BJ (cell line): ENCODE measurements around the gene ASS1. TPM values are rescaled to one million over a fixed set of nuclear protein-coding genes. Genes with fewer than 3 reads are reported as not detected.

Experiments used
- CTCF ChIA-PET: fragments of 350-600 bp; formaldehyde crosslinking; extraction: SDS; loops from one replicate; lab custom pipeline; 2021; ENCODE audit warnings: antibody characterized with exemption, inconsistent platforms; lab: Yijun Ruan, JAX
- POLR2A ChIA-PET: fragments of 300-600 bp; sonication (Branson Sonifier 250); formaldehyde crosslinking; extraction: SDS; loops from one replicate; lab custom pipeline; 2021; ENCODE audit warnings: antibody characterized with exemption; lab: Charles Lee
- DNase-seq: peaks from one replicate; pipeline ENCODE4 v3.0.0-alpha.2; 2011; ENCODE audit warnings: low read depth
- H3K27me3 ChIP-seq: 2 replicates; pipeline ENCODE4 v1.6.0; 2011; ENCODE audit warnings: low read length; ENCODE audit not compliant: control insufficient read depth, insufficient read depth
- H3K36me3 ChIP-seq: 2 replicates; pipeline ENCODE4 v1.5.1; 2011; ENCODE audit warnings: low read length; ENCODE audit not compliant: control insufficient read depth, insufficient read depth
- H3K4me3 ChIP-seq: 2 replicates; pipeline ENCODE4 v1.5.1; 2011; ENCODE audit warnings: low read depth, mild to moderate bottlenecking, control low read depth, low read length
- CTCF ChIP-seq: IDR thresholded peaks from 2 replicates; pipeline ENCODE4 v1.5.1; 2011; ENCODE audit warnings: low read depth, mild to moderate bottlenecking, control low read depth, inconsistent platforms, low read length, moderate library complexity; ENCODE audit not compliant: insufficient read depth
- polyA plus RNA-seq: library from polyadenylated mRNA; depleted of rRNA; stranded (reverse); fragments of >200 nt; gene quantifications from 2 replicates; pipeline ENCODE4 v1.2.3, GENCODE V29; 2011

Gene ASS1
- polyA plus RNA-seq, 1 experiment, result 1,223 TPM

GRCh38 chr9:130472184-130472705, 27.5 kb downstream of the ASS1 start:
- Histone ChIP-seq H3K4me3 (no peak overlapping the region), H3K27me3 (no peaks in the 10 kb centered on the region), H3K36me3 (peaks cover 38% of the 10 kb centered on the region)
- POLR2A ChIA-PET, result no interaction called here
- DNase-seq, result no peak
- TF ChIP-seq CTCF, result no peak
- CTCF ChIA-PET, result interaction anchor here (0.7 to 19.6 kb wide), 3 partner anchors 12 to 212 kb away, joined by 3 to 184 read pairs (median 11); no protein-coding TSS in a partner anchor

GRCh38 chr9:130473009-130473408, 28.2 kb downstream of the ASS1 start:
- ChIA-PET POLR2A (no interaction called here), CTCF (interaction anchor here (2.8 to 19.6 kb wide), 2 partner anchors 12 to 211 kb away, joined by 11 to 184 read pairs; no protein-coding TSS in a partner anchor)
- no peak for DNase-seq
- Histone ChIP-seq H3K27me3 (no peaks in the 10 kb centered on the region), H3K36me3 (peaks cover 44% of the 10 kb centered on the region), H3K4me3 (no peak overlapping the region)
- no peak for TF ChIP-seq CTCF

- Histone ChIP-seq H3K4me3 (no peak overlapping the region), H3K36me3 (peaks cover 42% of the 10 kb centered on the region), H3K27me3 (no peaks in the 10 kb centered on the region)
- TF ChIP-seq CTCF, result no peak
- CTCF ChIA-PET, result interaction anchor here (2.8 to 19.6 kb wide), 2 partner anchors 13 to 211 kb away, joined by 11 to 184 read pairs; no protein-coding TSS in a partner anchor
- no peak for DNase-seq
- POLR2A ChIA-PET, result no interaction called here
These were observed 28.8 kb downstream of the ASS1 start for GRCh38 chr9:130473566-130473965.

GRCh38 chr9:130474106-130474505, 29.3 kb downstream of the ASS1 start:
- ChIA-PET POLR2A (no interaction called here), CTCF (interaction anchor here (1.5 to 19.6 kb wide), 2 partner anchors 14 to 210 kb away, joined by 7 to 184 read pairs; no protein-coding TSS in a partner anchor)
- H3K4me3 ChIP-seq, result no peak overlapping the region
- no peak for DNase-seq
- H3K36me3 ChIP-seq, result peaks cover 39% of the 10 kb centered on the region
- TF ChIP-seq CTCF, result no peak
- no peaks in the 10 kb centered on the region for H3K27me3 ChIP-seq

GRCh38 chr9:130476151-130476730, 31.5 kb downstream of the ASS1 start:
- no peak for TF ChIP-seq CTCF
- Histone ChIP-seq H3K27me3 (no peaks in the 10 kb centered on the region), H3K4me3 (no peak overlapping the region), H3K36me3 (peaks cover 40% of the 10 kb centered on the region)
- no peak for DNase-seq
- CTCF ChIA-PET, result no interaction called here
- POLR2A ChIA-PET, result no interaction called here
